A549 (cell line): ENCODE measurements around the gene TCF23.

Source experiments
- BHLHE40 ChIP-seq: IDR thresholded peaks from 2 replicates; pipeline ENCODE4 v1.6.1; 2012; ENCODE audit warnings: low read depth, low read length, inconsistent platforms
- CBX2 ChIP-seq: fragments of 200-600 bp; sonication (generic); IDR thresholded peaks from 2 replicates; pipeline ENCODE4 v1.6.1; 2016; ENCODE audit warnings: low read depth, mild to moderate bottlenecking, borderline replicate concordance
- CHD2 ChIP-seq: fragments of 150-350 bp; IDR thresholded peaks from 2 replicates; pipeline ENCODE4 v1.6.1; 2014; ENCODE audit warnings: low read length; ENCODE audit not compliant: partially characterized antibody
- HOXA7 ChIP-seq: fragments of 250-450 bp; sonication (Bioruptor Pico); IDR thresholded peaks from 2 replicates; pipeline ENCODE4 v1.5.0; 2020; ENCODE audit warnings: mild to moderate bottlenecking, moderate library complexity
- NR3C1 ChIP-seq: fragments of >200 bp; sonication (Bioruptor Twin); formaldehyde crosslinking; IDR thresholded peaks from 3 replicates; pipeline ENCODE4 v1.6.1; 2017
- POLR2A ChIP-seq: IDR thresholded peaks from 2 replicates; pipeline ENCODE4 v1.6.1; 2012; ENCODE audit warnings: mild to moderate bottlenecking, low read length
- POLR2AphosphoS2 ChIP-seq: conservative IDR thresholded peaks from 2 replicates; pipeline ENCODE4 v1.6.1; 2012; ENCODE audit warnings: low read length, improper control_type of control experiment, inconsistent platforms
- RAD21 ChIP-seq, 2 experiments: fragments of >200 bp in 1 of 2; sonication (Bioruptor Twin) in 1 of 2; formaldehyde crosslinking in 1 of 2; IDR thresholded peaks in 1 of 2; conservative IDR thresholded peaks in 1 of 2; 2 replicates in 1 of 2; 3 replicates in 1 of 2; pipeline ENCODE4 v1.6.1; 2012 to 2018; ENCODE audit warnings: inconsistent platforms in 1 of 2
- RFX5 ChIP-seq: fragments of 450-650 bp; IDR thresholded peaks from 2 replicates; pipeline ENCODE4 v1.7.1; 2014; ENCODE audit warnings: antibody characterized with exemption, mild to moderate bottlenecking, moderate library complexity
- RNF2 ChIP-seq: fragments of 200-600 bp; sonication (generic); IDR thresholded peaks from 2 replicates; pipeline ENCODE4 v1.6.1; 2016; ENCODE audit warnings: low read depth, mild to moderate bottlenecking, antibody characterized with exemption, moderate library complexity, borderline replicate concordance
- TP53 ChIP-seq: fragments of 250-450 bp; sonication (Bioruptor Pico); IDR thresholded peaks from 2 replicates; pipeline ENCODE4 v1.5.0; 2021; ENCODE audit warnings: mild to moderate bottlenecking, moderate library complexity
- TF ChIP-seq, protein P1 (sequence below): fragments of >200 bp; sonication (Bioruptor Twin); formaldehyde crosslinking; IDR thresholded peaks from 3 replicates; pipeline ENCODE4 v1.5.1; 2016
- TF ChIP-seq, protein P2 (sequence below): fragments of 250-450 bp; sonication (Bioruptor Pico); IDR thresholded peaks from 2 replicates; pipeline ENCODE4 v1.5.0; 2021; ENCODE audit warnings: mild to moderate bottlenecking, moderate library complexity, borderline replicate concordance
- TF ChIP-seq, protein P3 (sequence below): fragments of >200 bp; sonication (Bioruptor Twin); formaldehyde crosslinking; IDR thresholded peaks from 3 replicates; pipeline ENCODE4 v1.6.1; 2016

DNA sequence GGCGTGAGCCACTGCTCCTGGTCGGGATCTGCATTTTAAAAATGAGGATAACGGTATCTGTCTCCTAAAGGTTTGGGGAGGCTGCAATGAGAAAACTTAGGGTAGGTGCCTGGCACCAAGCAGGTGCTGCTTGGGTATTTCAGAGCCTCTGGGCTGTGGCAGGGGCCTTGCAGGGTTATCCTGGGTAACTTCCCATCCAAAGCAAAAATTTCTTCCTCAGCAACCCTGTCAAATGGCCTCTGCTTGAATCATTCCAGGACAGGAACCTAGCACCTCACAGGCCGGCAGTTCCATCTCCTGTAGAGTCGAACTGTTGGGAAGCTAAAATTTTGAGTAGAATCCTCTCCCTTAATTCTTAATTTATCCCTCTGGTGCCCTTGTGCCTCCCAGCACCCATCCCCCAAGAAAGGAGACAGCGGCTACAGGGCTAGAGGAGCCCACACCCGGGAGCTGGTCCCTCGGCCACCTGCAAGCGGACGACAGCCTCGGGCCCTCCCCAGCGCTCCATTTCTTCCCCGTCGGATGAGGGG lies 30.7 kb upstream of the TCF23 start:
- TF ChIP-seq, protein P1, sequence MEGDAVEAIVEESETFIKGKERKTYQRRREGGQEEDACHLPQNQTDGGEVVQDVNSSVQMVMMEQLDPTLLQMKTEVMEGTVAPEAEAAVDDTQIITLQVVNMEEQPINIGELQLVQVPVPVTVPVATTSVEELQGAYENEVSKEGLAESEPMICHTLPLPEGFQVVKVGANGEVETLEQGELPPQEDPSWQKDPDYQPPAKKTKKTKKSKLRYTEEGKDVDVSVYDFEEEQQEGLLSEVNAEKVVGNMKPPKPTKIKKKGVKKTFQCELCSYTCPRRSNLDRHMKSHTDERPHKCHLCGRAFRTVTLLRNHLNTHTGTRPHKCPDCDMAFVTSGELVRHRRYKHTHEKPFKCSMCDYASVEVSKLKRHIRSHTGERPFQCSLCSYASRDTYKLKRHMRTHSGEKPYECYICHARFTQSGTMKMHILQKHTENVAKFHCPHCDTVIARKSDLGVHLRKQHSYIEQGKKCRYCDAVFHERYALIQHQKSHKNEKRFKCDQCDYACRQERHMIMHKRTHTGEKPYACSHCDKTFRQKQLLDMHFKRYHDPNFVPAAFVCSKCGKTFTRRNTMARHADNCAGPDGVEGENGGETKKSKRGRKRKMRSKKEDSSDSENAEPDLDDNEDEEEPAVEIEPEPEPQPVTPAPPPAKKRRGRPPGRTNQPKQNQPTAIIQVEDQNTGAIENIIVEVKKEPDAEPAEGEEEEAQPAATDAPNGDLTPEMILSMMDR: no peak
- TF ChIP-seq RAD21 (conservative IDR thresholded peaks at IDR 0.05 in 1 of 2, IDR thresholded peaks at IDR 0.05 in 1 of 2): no peak
- TF ChIP-seq POLR2A: no peak
- TF ChIP-seq NR3C1: no peak
- TF ChIP-seq POLR2AphosphoS2: no peak
- TF ChIP-seq RNF2: no peak
- no peak for TF ChIP-seq HOXA7 (CRISPR knock-in tag)
- TF ChIP-seq BHLHE40: no peak
- TF ChIP-seq, protein P2, sequence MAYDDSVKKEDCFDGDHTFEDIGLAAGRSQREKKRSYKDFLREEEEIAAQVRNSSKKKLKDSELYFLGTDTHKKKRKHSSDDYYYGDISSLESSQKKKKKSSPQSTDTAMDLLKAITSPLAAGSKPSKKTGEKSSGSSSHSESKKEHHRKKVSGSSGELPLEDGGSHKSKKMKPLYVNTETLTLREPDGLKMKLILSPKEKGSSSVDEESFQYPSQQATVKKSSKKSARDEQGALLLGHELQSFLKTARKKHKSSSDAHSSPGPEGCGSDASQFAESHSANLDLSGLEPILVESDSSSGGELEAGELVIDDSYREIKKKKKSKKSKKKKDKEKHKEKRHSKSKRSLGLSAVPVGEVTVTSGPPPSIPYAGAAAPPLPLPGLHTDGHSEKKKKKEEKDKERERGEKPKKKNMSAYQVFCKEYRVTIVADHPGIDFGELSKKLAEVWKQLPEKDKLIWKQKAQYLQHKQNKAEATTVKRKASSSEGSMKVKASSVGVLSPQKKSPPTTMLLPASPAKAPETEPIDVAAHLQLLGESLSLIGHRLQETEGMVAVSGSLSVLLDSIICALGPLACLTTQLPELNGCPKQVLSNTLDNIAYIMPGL (CRISPR knock-in tag): no peak
- TF ChIP-seq TP53 (CRISPR knock-in tag): no peak
- TF ChIP-seq, protein P3, sequence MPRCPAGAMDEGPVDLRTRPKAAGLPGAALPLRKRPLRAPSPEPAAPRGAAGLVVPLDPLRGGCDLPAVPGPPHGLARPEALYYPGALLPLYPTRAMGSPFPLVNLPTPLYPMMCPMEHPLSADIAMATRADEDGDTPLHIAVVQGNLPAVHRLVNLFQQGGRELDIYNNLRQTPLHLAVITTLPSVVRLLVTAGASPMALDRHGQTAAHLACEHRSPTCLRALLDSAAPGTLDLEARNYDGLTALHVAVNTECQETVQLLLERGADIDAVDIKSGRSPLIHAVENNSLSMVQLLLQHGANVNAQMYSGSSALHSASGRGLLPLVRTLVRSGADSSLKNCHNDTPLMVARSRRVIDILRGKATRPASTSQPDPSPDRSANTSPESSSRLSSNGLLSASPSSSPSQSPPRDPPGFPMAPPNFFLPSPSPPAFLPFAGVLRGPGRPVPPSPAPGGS: no peak
- TF ChIP-seq RFX5: no peak
- TF ChIP-seq CBX2: no peak
- no peak for TF ChIP-seq CHD2
